Glutamatergic neuron (in vitro differentiated cells): ENCODE results near the gene SDF4. TPM values are rescaled to one million over a fixed set of nuclear protein-coding genes. Genes with fewer than 3 reads are reported as not detected.

ENCODE experiments used
- DNase-seq: peaks from one replicate; pipeline ENCODE4 v3.0.0; 2022
- H3K27ac Mint-ChIP-seq: one replicate; pipeline ENCODE4 v1.8.0; 2020; ENCODE audit warnings: mild to moderate bottlenecking, mixed read lengths, inconsistent platforms; ENCODE audit not compliant: unreplicated experiment
- H3K27me3 Mint-ChIP-seq: one replicate; pipeline ENCODE4 v1.8.0; 2020; ENCODE audit warnings: mild to moderate bottlenecking, moderate library complexity, mixed read lengths, inconsistent platforms; ENCODE audit not compliant: unreplicated experiment
- H3K36me3 Mint-ChIP-seq: one replicate; pipeline ENCODE4 v1.8.0; 2020; ENCODE audit warnings: mild to moderate bottlenecking, mixed read lengths, inconsistent platforms; ENCODE audit not compliant: unreplicated experiment
- H3K4me1 Mint-ChIP-seq: one replicate; pipeline ENCODE4 v1.8.0; 2020; ENCODE audit warnings: mild to moderate bottlenecking, low read depth, mixed read lengths, inconsistent platforms; ENCODE audit not compliant: unreplicated experiment
- H3K4me3 Mint-ChIP-seq: one replicate; pipeline ENCODE4 v1.8.0; 2020; ENCODE audit warnings: mild to moderate bottlenecking, mixed read lengths, inconsistent platforms; ENCODE audit not compliant: unreplicated experiment
- H3K9me3 Mint-ChIP-seq: one replicate; pipeline ENCODE4 v1.8.0; 2020; ENCODE audit warnings: mild to moderate bottlenecking, moderate library complexity, mixed read lengths, inconsistent platforms; ENCODE audit not compliant: unreplicated experiment
- CTCF ChIP-seq: fragments of 200-600 bp; sonication (generic); IDR thresholded peaks from one replicate; pipeline ENCODE4 v1.5.0; 2021; ENCODE audit not compliant: partially characterized antibody, unreplicated experiment
- total RNA-seq: library from RNA; stranded (reverse); fragmentation: NEBNext Ultra II Directional; extraction: Animal tissue kit (Norgen Biotek cat#: 25700); gene quantifications from one replicate; pipeline ENCODE4 v1.2.1, GENCODE V29; 2021; ENCODE audit not compliant: unreplicated experiment

Gene SDF4
- total RNA-seq, 1 donor from 2014 or later, result 89.2 TPM

GRCh38 chr1:1259951-1260600 lies 28.3 kb upstream of the SDF4 start:
- H3K27ac Mint-ChIP-seq, result peak overlapping the region; percentile 56
- peaks cover 23% of the 10 kb centered on the region for H3K4me1 Mint-ChIP-seq
- H3K27me3 Mint-ChIP-seq, result peaks cover 7% of the 10 kb centered on the region
- H3K4me3 Mint-ChIP-seq, result peak overlapping the region; percentile 22
- H3K9me3 Mint-ChIP-seq, result peaks cover 9% of the 10 kb centered on the region
- no peak for DNase-seq
- TF ChIP-seq CTCF, result no peak
- no peaks in the 10 kb centered on the region for H3K36me3 Mint-ChIP-seq

GRCh38 chr1:1259540-1259939 lies 27.7 kb upstream of the SDF4 start:
- Mint-ChIP-seq H3K4me3 (no peak overlapping the region), H3K36me3 (no peaks in the 10 kb centered on the region), H3K4me1 (peaks cover 23% of the 10 kb centered on the region), H3K9me3 (peaks cover 11% of the 10 kb centered on the region), H3K27me3 (peaks cover 7% of the 10 kb centered on the region), H3K27ac (peak overlapping the region; percentile 56)
- no peak for TF ChIP-seq CTCF
- DNase-seq, result no peak

GRCh38 chr1:1259119-1259488 lies 27.3 kb upstream of the SDF4 start:
- TF ChIP-seq CTCF, result no peak
- Mint-ChIP-seq H3K27me3 (peaks cover 7% of the 10 kb centered on the region), H3K9me3 (peaks cover 11% of the 10 kb centered on the region), H3K4me1 (peaks cover 23% of the 10 kb centered on the region), H3K36me3 (no peaks in the 10 kb centered on the region), H3K27ac (peak overlapping the region; percentile 28), H3K4me3 (no peak overlapping the region)
- no peak for DNase-seq

GRCh38 chr1:1256956-1257871 lies 25.4 kb upstream of the SDF4 start:
- H3K36me3 Mint-ChIP-seq, result no peaks in the 10 kb centered on the region

More at GRCh38 chr1:1256956-1257871, 25.4 kb upstream of the SDF4 start:
- DNase-seq, result no peak
- no peak for TF ChIP-seq CTCF
- Mint-ChIP-seq H3K27ac (no peak overlapping the region), H3K4me3 (no peak overlapping the region), H3K4me1 (peaks cover 23% of the 10 kb centered on the region), H3K9me3 (peaks cover 11% of the 10 kb centered on the region), H3K27me3 (peaks cover 7% of the 10 kb centered on the region)
